K562 (cell line): ENCODE measurements around the gene ARL8A. TPM values are rescaled to one million over a fixed set of nuclear protein-coding genes. Genes with fewer than 3 reads are reported as not detected.

ENCODE experiments used
- AFF4 ChIP-seq: sonication (generic); formaldehyde crosslinking; IDR thresholded peaks from 2 replicates; pipeline ENCODE4 v1.8.0; 2023; ENCODE audit warnings: mild to moderate bottlenecking, missing genetic modification reagents
- ARID2 ChIP-seq: fragments of 450-650 bp; IDR thresholded peaks from 2 replicates; pipeline ENCODE4 v1.6.1; 2017; ENCODE audit warnings: antibody characterized with exemption, mild to moderate bottlenecking
- ATF7 ChIP-seq: fragments of 450-650 bp; IDR thresholded peaks from 2 replicates; pipeline ENCODE4 v1.7.1; 2014; ENCODE audit warnings: mild to moderate bottlenecking, moderate library complexity
- BCL6 ChIP-seq: fragments of 250-450 bp; sonication (Bioruptor Pico); IDR thresholded peaks from 2 replicates; pipeline ENCODE4 v1.4.0; 2020
- BRF2 ChIP-seq: IDR thresholded peaks from 3 replicates; pipeline ENCODE4 v1.6.1; 2011; ENCODE audit warnings: borderline replicate concordance, mild to moderate bottlenecking; ENCODE audit not compliant: insufficient read length, insufficient read depth
- EP400 ChIP-seq: fragments of 450-650 bp; IDR thresholded peaks from 2 replicates; pipeline ENCODE4 v1.6.1; 2017; ENCODE audit warnings: antibody characterized with exemption, mild to moderate bottlenecking, moderate library complexity
- HDGF ChIP-seq: fragments of 450-650 bp; IDR thresholded peaks from 2 replicates; pipeline ENCODE4 v1.6.1; 2016
- IRF9 ChIP-seq: fragments of 450-650 bp; IDR thresholded peaks from 2 replicates; pipeline ENCODE4 v1.6.1; 2016; ENCODE audit warnings: missing biosample characterization, missing genetic modification characterization
- LARP7 ChIP-seq: fragments of 450-650 bp; IDR thresholded peaks from 2 replicates; pipeline ENCODE4 v1.6.1; 2016
- MYBL2 ChIP-seq, 2 experiments: fragments of 450-650 bp in 1 of 2; sonication (generic) in 1 of 2; formaldehyde crosslinking in 1 of 2; IDR thresholded peaks; 2 replicates each; pipeline versions ENCODE4 v1.6.1 to v1.8.1; 2017 to 2022; ENCODE audit warnings: borderline replicate concordance in 1 of 2, inconsistent platforms in 1 of 2, low read depth in 1 of 2, mild to moderate bottlenecking in 1 of 2, missing genetic modification reagents in 1 of 2, moderate library complexity in 1 of 2
- PHB ChIP-seq: fragments of 250-450 bp; sonication (Bioruptor Pico); IDR thresholded peaks from 2 replicates; pipeline ENCODE4 v1.5.0; 2021
- POLR2AphosphoS5 ChIP-seq: IDR thresholded peaks from 2 replicates; pipeline ENCODE4 v1.6.1; 2011; ENCODE audit warnings: mild to moderate bottlenecking, low read depth, low read length, moderate library complexity; ENCODE audit not compliant: control insufficient read depth, insufficient read depth
- RNF2 ChIP-seq: sonication (generic); IDR thresholded peaks from 2 replicates; pipeline ENCODE4 v1.6.1; 2016
- SNIP1 ChIP-seq: fragments of 450-650 bp; IDR thresholded peaks from 2 replicates; pipeline ENCODE4 v1.7.1; 2017; ENCODE audit warnings: low read depth, mild to moderate bottlenecking
- SNRNP70 ChIP-seq: fragments of 200-400 bp; formaldehyde crosslinking; optimal IDR thresholded peaks from 2 replicates; pipeline ENCODE3; 2017; ENCODE audit warnings: low read depth, low read length
- TGIF2 ChIP-seq: sonication (generic); formaldehyde crosslinking; IDR thresholded peaks from 2 replicates; pipeline ENCODE4 v1.8.1; 2022; ENCODE audit warnings: mild to moderate bottlenecking, missing genetic modification reagents, moderate library complexity
- THAP12 ChIP-seq: fragments of 250-450 bp; sonication (Bioruptor Pico); IDR thresholded peaks from 2 replicates; pipeline ENCODE4 v1.9.0; 2021; ENCODE audit warnings: mild to moderate bottlenecking, inconsistent platforms
- VEZF1 ChIP-seq: fragments of 200-800 bp; sonication (Bioruptor generic); IDR thresholded peaks from 2 replicates; pipeline ENCODE4 v1.6.1; 2017; ENCODE audit warnings: missing genetic modification characterization, missing compliant biosample characterization
- ZFPM2 ChIP-seq: fragments of 250-450 bp; sonication (Bioruptor Pico); IDR thresholded peaks from 2 replicates; pipeline ENCODE4 v1.5.1; 2022; ENCODE audit warnings: mild to moderate bottlenecking
- polyA plus RNA-seq, 8 experiments: library from polyadenylated mRNA; depleted of rRNA in 4 of 8; stranded (reverse) in 5 of 8; unstranded in 3 of 8; fragments of >200 nt; fragmentation: Nextera tagmentation in 2 of 8; fragmentation: Illumina TruSeq in 1 of 8; extraction: Ambion mirVana in 2 of 8; extraction: Trizol in 1 of 8; gene quantifications; 2 replicates each; pipeline versions ENCODE4 v1.2.1 to v1.2.3, GENCODE V29; 2011 to 2014; ENCODE audit warnings: inconsistent platforms in 1 of 8, missing spikeins in 1 of 8
- total RNA-seq, 7 experiments: library from RNA; depleted of rRNA in 6 of 7; stranded (reverse); fragments of >200 nt in 6 of 7; fragmentation: Illumina TruSeq in 2 of 7; extraction: Trizol in 2 of 7; gene quantifications; 2 replicates each; pipeline versions ENCODE4 v1.2.1 to v1.2.3, GENCODE V29; 2011 to 2021; ENCODE audit warnings: low replicate concordance in 1 of 7

ARL8A gene
- total and polyA plus RNA-seq, 9 of the 15 experiments (the other 6 are each of a cell fraction or from before 2014, with no cell fraction given) = 0.17 to 27.3 (median 15.6) TPM

GRCh38 chr1:202158810-202159533 lies 14.4 kb upstream of the ARL8A start (continued):
- TF ChIP-seq RNF2 (no peak), SNIP1 (no peak), SNRNP70 (no peak), MYBL2 (IDR thresholded peaks at IDR 0.05; ENCODE audit: low read depth) (no peak; the same call in 1 of the 2 replicates), MYBL2 (CRISPR knock-in tag; IDR thresholded peaks at IDR 0.05; ENCODE audit: borderline replicate concordance) (no peak), IRF9 (tag) (no peak), THAP12 (CRISPR knock-in tag) (peak; percentile 14; the same call in 1 of the 2 replicates), ATF7 (peak; percentile 71), PHB (CRISPR knock-in tag) (no peak), VEZF1 (CRISPR knock-in tag) (peak; percentile 44; the same call in 1 of the 2 replicates), HDGF (no peak), LARP7 (no peak), ARID2 (no peak), ZFPM2 (CRISPR knock-in tag) (no peak), POLR2AphosphoS5 (0 out of 2 replicates have a peak, but pooled peaks have one; percentile 59), EP400 (peak; percentile 94), BCL6 (CRISPR knock-in tag) (0 out of 2 replicates have a peak, but pooled peaks have one; percentile 42), TGIF2 (CRISPR knock-in tag) (no peak; the same call in 1 of the 2 replicates), AFF4 (peak; percentile 84), BRF2 (no peak)
